DMS153 (cell line): ENCODE measurements around the gene C19orf73.
A peak's percentile ranks its signal among the peaks of the same experiment; 100 is the strongest.
"Not testable (repeated sequence)": the region's sequence is repeated elsewhere in the genome, so short reads cannot be mapped to it uniquely, and the experiment has no call there.

ENCODE experiments used
- DNase-seq: peaks from one replicate; lab custom pipeline; 2025; lab: John Stamatoyannopoulos, UW

The C19orf73 gene

GRCh38 chr19:49121841-49122240 lies 2.9 kb upstream of the C19orf73 start:
- DNase-seq = not testable (repeated sequence)

- DNase-seq = no peak
Observed at GRCh38 chr19:49120868-49121267, 1.9 kb upstream of the C19orf73 start.

DNA sequence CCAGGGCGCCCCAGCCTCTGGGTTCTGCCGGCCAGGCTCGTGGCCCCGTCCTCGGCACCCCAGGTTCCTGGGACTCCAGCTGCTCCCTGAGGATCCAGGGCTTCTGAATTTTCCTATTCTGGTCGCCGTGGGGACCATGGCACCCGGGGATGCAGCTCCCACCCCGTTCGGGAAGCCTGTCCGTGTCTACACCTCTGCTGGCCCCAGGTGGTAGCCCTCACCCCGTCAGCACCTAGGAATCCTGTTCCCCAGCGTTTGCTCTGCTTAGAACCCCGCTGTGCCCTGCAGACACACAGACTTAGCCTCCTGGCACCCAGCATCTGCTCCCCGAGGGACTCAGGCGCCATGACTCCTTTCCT lies 1.4 kb upstream of the C19orf73 start:
- DNase-seq = no peak

- DNase-seq = no peak
Observed at GRCh38 chr19:49119411-49120324, 725 bp upstream of the C19orf73 start, which contains the start of gene PPFIA3. PPFIA3 (plus strand) TSS chr19:49119544; CDS start chr19:49127874, 8,330 bp downstream.

- DNase-seq = no peak
Observed at GRCh38 chr19:49117677-49118564, 1.0 kb downstream of the C19orf73 start.

DNA sequence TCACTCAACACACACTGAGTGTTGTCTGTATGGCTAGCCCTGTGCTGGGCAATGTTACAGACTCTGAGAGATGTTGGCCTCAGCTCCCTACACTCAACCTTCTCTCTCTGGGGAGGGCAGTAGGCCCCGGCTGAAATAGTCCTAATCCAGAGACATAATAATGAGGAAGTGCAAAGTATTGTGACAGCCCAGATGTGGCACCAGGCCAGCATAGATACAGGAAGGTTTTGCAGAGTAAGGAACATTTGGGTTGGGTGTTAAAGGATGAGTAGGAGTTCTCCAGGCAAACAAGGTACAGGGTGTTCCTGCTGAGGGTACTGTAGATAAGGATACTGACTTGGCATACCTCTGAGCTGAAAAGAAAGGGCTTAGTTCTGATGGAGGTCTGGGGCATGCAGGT lies 2.4 kb downstream of the C19orf73 start:
- no peak for DNase-seq

DNA sequence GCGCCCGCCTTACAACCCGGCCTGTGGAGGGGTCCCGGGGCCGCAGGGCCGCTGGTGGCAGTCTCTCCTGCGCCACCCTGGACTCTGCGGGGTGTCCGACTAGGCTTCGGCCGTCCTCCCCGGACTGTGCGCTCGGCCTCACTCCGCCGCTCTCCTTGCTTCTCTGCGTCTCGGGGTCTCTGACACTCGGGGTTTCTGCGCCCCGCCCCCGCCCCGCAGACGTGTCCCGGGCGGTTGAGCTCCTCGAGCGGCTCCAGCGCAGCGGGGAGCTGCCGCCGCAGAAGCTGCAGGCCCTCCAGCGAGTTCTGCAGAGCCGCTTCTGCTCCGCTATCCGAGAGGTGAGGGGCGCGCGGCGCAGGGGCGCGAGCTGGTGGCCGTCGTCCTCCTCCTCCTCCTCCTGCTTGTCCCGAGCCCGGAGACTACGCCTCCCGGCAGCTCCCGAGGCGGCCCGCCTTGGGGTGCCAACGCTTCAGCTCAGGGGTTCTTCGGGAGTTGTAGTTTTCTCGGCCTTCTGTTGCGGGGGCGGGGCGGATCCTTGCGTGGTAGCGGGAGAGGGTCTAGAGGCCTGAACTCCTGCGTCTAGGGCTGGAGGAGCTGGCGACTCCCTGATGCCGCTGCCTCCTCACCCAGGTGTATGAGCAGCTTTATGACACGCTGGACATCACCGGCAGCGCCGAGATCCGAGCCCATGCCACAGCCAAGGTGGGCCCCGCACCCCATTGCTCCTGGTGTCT lies 4.1 kb downstream of the C19orf73 start:
- DNase-seq = no peak

GRCh38 chr19:49113762-49114629 lies 4.9 kb downstream of the C19orf73 start, which contains the start of gene LIN7B:
LIN7B (plus strand) TSS chr19:49114370; CDS start chr19:49114405, 35 bp downstream.
- DNase-seq = peak; percentile 40

DNA sequence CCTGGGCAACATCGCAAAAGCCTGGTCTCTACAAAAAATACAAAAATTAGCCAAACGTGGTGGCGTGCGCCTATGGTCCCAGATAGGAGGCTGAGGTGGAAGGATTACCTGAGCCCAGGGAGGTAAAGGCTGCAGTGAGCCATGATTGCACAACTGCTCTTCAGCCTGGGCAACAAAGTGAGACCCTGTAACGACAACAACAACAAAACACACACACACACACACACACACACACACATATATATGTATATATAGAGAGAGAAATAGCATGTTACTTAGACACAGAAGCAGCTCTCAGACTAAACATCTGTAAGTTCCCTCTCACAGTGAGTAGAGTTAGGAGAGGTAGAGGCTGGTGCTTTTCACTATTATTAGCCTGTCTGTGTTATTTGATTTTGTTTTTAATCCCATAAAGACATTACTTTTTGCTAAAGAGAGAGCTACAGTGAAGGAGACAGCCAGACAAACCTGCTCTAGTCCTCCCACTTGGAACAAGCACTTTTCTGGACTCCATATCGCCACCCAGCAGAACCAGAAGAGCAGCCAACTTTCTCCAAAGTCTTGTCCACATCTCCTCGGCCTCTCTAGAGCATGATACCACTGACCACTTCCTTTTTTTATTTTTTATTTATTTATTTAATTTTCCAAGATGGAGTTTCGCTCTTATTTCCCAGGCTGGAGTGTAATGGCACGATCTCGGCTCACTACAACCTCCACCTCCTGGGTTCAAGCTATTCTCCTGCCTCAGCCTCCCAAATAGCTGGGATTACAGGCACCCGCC lies 7.5 kb downstream of the C19orf73 start:
- DNase-seq = no peak

DNA sequence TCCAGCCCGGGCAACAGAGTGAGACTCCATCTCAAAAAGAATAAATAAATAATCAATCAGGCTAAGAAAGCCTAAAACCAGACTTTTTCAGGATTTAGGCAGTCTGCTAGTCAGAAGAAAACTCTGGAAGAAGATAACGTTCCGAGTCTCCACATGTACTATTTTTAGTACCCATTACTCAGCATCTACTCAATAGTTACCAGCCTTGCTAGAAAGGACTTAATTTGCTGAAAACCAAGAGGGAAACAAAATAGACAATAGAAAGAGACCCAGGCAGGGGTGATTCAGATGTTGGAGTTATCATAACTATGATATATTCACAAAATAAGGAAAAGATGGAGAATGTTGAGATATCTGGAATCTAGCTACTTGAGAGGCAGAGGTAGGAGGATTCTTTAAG lies 8.4 kb downstream of the C19orf73 start:
- no peak for DNase-seq

DNA sequence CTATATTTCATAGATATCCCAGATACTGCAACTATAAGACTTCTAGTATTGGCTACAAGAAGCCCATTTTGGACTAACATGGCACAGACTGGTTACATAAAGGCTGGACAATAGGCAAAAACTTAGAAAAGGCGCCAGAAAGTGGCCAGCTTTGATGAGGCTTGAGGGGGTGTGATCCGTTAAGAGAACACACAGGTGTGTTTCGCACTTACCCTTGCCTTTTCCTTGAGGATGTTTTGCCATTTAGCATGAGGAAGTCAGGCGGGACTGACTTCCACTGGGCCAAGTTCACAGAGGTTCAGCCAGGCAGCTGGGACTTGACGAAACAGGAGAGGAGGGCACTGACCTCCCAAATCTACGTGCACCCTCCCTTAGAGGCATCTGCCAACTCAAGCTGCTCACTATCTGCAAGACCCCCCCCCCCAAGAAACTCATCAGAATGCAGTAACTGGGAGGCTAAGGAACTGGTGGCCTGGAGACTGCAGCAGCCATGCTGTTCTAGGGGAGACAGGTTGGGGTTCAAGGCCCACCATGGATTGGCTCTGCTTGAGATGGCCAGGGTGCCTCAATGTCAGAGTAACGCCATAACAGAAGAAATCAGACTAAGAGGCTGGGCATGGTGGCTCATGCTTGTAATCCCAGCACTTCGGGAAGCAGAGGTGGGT lies 9.2 kb downstream of the C19orf73 start:
- no peak for DNase-seq

DNA sequence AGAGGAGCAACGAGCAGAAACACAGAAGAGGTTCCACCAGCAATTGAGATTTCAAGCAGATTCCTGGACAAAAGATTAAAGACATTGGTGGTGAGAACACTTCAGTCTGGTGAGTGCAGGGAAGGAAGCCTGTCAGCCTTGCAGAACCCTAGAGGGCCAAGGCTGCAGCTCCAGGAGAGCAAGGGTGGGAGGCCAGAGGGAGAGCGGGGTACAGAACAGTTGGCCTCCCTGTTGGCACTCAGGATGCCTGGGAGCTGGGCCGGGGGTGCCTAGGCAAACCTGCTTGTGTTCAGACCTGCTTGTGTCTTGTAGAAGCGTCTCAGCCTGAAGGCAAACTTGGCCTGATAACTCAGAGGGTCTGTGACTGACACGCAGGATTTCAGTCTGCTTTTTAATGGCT lies 9.9 kb downstream of the C19orf73 start:
- DNase-seq = no peak

- no peak for DNase-seq
Observed at GRCh38 chr19:49107625-49108459, 11.1 kb downstream of the C19orf73 start.

GRCh38 chr19:49106648-49107135 lies 12.3 kb downstream of the C19orf73 start:
- no peak for DNase-seq

DNA sequence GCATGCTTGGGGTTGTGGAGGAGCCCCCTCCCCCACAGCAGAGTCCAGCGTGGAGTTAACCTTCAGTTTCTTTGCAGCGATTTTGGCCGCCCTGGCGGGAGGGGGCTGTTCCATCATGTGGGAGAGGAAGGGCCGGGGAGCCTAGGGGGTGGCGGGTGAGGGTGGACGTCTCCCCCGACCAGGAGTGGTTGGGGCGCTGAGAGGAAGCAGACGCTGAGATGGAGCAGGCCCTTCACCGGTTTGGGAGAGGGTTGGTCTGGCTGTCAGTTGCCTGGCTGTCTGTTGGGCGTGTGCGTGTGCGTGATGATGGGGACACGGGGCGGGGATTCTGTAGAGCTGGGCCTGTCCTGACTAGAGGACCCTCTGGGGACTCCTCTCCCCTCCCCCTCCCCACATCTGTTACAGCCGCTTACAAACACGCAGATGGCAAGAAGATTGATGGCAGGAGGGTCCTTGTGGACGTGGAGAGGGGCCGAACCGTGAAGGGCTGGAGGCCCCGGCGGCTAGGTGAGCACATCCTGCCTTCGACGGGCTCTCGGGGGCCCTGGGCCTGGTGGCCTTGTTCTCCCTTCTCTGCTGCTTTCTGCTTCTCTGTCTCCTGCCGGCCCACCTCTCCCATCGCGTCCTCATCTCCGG lies 14.6 kb downstream of the C19orf73 start:
- DNase-seq = no peak

GRCh38 chr19:49103331-49104085 lies 15.4 kb downstream of the C19orf73 start:
- no peak for DNase-seq

DNA sequence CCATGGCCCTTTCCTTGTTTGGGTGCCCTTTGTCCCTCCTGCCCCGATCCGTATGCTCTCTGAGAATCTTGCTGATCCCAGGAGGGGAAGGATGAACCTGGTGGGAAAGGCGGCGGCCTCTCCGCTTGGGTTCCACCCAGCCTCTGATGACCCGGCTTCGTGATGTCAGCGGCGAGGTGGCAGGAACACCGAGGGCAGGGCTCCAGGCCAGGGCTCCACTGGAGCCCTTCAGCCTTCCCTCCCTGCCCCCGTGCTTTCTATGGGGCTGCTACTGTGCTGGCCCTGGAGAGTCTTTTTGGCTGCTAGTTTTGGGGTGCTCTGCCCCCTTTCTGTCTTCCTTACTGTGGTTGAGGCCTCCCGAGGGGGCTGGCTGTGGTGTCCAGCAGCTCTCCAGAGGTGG lies 16.6 kb downstream of the C19orf73 start:
- DNase-seq = no peak
